Esophagus squamous epithelium (tissue), 4 donors: Measurements from ENCODE around the gene RASA2.

Source experiments
- CTCF ChIP-seq, 6 experiments: fragments of 450-650 bp in 4 of 6; fragments of 200-600 bp in 2 of 6; sonication (generic) in 2 of 6; IDR thresholded peaks; one replicate each; pipeline ENCODE4 v1.5.1; 2016 to 2019; ENCODE audit warnings: antibody characterized with exemption in 6 of 6, mild to moderate bottlenecking in 4 of 6, moderate library complexity in 4 of 6
- POLR2A ChIP-seq, 4 donors: fragments of 450-650 bp; IDR thresholded peaks; one replicate each; pipeline ENCODE4 v1.6.1; 2017; ENCODE audit warnings: antibody characterized with exemption in 4 of 4, mild to moderate bottlenecking in 4 of 4, moderate library complexity in 3 of 4

GRCh38 chr3:141498598-141499223, 11.9 kb downstream of the RASA2 start:
- TF ChIP-seq POLR2A (IDR thresholded peaks at IDR 0.05) (no peak), CTCF (IDR thresholded peaks at IDR 0.05) (no peak)
